GM21515 (cell line): ENCODE measurements around the gene RAB40B.

Experiments
- ATAC-seq: cut with Tn5 transposase; IDR thresholded peaks from one replicate; pipeline ENCODE4 v1.9.1; 2021; ENCODE audit not compliant: unreplicated experiment

Gene RAB40B

GRCh38 chr17:82623707-82624106 lies 74.8 kb downstream of the RAB40B start:
- no peak for ATAC-seq

DNA sequence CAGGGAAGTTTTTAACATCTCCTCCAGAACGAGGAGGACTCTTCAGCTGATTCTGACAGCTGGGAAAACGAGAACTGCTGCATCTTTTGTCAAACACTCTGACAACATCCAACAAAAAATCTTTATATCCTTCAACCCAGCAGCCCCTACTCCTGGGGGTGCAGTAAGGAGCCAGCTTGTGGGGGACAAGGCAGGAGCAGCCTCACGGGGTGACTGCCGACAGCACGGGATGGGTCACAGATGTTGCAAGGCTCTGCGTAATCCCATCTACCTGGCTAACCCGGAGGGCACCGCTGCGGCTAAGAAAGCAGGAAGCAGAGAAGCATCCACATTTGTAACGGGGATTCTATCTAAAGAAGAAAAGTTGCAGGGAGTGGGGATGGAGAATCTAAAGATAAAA lies 78.9 kb downstream of the RAB40B start:
- no peak for ATAC-seq

DNA sequence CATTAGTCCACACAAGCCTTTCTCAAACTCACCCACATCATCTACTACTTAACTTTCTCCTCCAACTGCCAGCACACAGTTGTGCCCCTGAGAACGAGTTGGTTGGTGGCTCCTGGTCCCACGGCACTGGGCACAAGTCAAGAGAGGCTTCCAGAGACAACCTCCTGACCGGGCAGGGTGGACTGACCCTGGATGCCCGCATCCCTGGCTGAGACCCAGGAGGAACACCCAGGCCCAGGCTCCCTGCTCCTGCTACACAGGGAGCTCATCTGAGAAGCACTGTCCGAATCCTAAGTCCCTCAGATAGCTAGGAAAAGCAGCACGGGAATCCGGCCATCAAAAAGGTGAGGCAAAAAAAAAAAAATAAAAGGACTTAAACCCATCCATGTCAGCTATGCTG lies 79.3 kb downstream of the RAB40B start:
- ATAC-seq, result no peak

DNA sequence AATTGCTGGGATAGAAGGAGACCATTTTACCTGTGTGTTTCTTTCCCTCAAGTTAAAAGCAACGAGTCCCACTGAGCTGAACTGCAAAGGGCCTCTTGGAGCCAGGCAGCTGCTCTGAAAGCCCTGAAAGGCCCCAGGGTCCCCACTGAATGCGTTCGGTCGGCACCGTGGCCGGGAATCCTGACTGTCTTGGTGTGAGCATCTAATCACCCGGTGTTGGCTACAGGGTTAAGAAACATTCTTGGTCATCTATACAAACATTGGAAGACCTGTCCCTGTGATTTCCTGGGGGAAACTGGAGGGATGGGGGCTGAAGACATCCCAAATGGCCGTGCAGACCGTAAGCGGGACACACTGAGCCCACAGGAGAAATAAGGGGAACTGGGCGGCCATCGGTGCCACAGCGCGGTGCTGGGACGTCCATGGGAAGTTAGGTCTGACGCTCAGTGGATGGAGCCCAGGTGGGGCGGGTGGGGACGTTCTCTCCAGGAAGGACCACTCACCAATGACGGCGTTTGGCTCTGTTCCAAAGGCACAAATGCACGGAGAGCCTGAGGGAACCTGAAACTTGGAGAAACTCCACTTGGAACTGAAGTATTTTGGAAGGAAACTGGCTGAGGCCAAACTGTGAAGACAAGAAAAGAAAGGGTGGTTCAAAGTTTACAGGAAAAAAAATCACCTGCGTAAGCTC lies 82.3 kb downstream of the RAB40B start:
- ATAC-seq, result no peak

GRCh38 chr17:82615084-82616020 lies 83.1 kb downstream of the RAB40B start:
- ATAC-seq, result no peak

- ATAC-seq, result no peak
Measured at GRCh38 chr17:82614095-82614631, 84.3 kb downstream of the RAB40B start.

- no peak for ATAC-seq
Measured at GRCh38 chr17:82613283-82614094, 85.0 kb downstream of the RAB40B start.

DNA sequence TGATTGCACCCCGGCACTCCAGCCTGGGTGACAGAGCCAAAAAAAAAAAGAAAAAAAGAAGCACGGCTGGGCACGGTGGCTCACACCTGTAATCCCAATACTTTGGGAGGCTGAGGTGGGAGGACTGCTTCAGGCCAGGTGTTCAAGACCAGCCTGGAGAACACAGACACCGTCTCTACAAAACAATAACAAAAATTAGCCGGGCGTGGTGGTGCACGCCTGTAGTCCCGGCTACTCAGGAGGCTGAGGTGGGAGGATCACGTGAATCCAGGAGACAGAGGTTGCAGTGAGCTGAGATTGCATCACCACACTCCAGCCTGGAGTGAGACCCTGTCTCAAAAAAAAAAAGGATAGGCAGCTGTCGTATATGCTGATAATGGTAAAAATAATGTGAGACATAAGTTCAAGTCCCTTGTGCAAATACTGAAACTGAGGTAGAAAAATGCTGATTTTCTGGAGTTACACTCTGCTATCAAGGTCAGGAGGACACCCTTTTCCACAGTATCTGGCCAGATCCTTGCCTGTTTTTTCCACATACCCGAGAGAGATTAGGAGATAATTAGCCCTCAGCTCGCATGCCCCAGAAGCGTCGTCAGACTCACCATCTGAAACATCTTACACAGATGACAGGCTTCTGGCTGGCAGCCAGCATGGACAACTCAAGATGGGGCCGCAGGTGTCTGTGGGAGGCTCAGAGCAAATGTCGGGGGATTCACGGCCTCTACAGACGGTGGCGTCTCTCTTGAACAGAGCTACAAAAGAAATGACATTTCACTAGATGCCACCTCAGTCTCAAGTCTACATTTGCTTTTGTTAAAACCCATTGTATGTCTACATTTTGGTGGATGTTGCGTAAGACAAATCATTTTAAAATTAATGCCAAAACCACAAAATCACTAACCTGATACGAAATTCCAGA lies 87.1 kb downstream of the RAB40B start:
- no peak for ATAC-seq

DNA sequence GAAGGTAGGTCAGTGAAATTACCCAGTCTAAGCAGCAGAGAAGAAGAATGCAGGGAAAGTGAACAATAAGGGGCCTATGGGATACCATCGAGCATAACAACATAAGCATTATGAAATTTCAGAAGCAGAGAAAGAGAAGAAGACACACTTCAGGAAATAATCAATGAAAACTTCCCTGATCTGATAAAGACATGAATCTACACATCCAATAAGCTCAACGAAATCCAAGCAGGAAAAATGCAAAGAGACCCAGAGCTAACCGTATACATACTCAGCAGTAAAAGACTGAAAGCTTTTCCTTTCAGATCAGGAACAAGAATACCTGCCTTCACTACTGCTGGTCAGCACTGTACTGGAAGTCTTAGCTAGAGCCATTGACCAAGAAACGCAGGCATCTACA lies 88.8 kb downstream of the RAB40B start:
- no peak for ATAC-seq

GRCh38 chr17:82608816-82609215 lies 89.7 kb downstream of the RAB40B start:
- ATAC-seq, result no peak

GRCh38 chr17:82605939-82606600 lies 92.4 kb downstream of the RAB40B start:
- ATAC-seq, result no peak
